Measurements from ENCODE around the gene LACTBL1.
A peak's percentile ranks its signal among the peaks of the same experiment; 100 is the strongest.

The LACTBL1 gene

GRCh38 chr1:22920734-22921451, 51.8 kb downstream of the LACTBL1 start:
- Histone ChIP-seq H3K4me1 (ENCODE audit: control insufficient read depth, insufficient read depth, low read depth, low read length) (peaks cover 26% of the 10 kb centered on the region), H4K8ac (ENCODE audit: low read length) (no peak overlapping the region), H3K14ac (ENCODE audit: low read length in 2 of 2) (no peak overlapping the region), H3K23ac (ENCODE audit: low read length in 2 of 2) (no peak overlapping the region), H3K9ac (ENCODE audit: low read length) (no peak overlapping the region), H3K27me3 (ENCODE audit: control insufficient read depth in 1 of 2, insufficient read depth in 1 of 2, low read length in 2 of 2) (peaks cover 0 to 25% of the 10 kb centered on the region in 2 experiments), H3K4ac (ENCODE audit: low read depth in 1 of 2, low read length in 2 of 2) (no peak overlapping the region), H3K18ac (ENCODE audit: low read depth in 1 of 2, low read length in 2 of 2) (no peak overlapping the region), H3K36me3 (ENCODE audit: control insufficient read depth in 1 of 2, insufficient read depth in 2 of 2, low read depth in 1 of 2, low read length in 2 of 2) (peaks cover 0 to 14% of the 10 kb centered on the region in 2 experiments), H2AFZ (ENCODE audit: low read depth, low read length) (no peak overlapping the region), H2BK5ac (ENCODE audit: low read depth, low read length, poor library complexity, severe bottlenecking) (peak overlapping the region; percentile 85), H2BK12ac (ENCODE audit: low read length in 2 of 2) (no peak overlapping the region), H3K4me3 (ENCODE audit: insufficient read depth in 1 of 2, low read depth in 1 of 2, low read length in 2 of 2) (no peak overlapping the region), H3K9me3 (ENCODE audit: control insufficient read depth, low read length) (peaks cover 16% of the 10 kb centered on the region), H3K79me1 (replicated peaks; ENCODE audit: low read length, poor library complexity, severe bottlenecking) (no peaks in the 10 kb centered on the region), H4K91ac (ENCODE audit: low read length) (no peak overlapping the region), H2BK120ac (ENCODE audit: low read depth, low read length) (no peak overlapping the region), H3K4me2 (ENCODE audit: low read length, poor library complexity, severe bottlenecking) (no peak overlapping the region), H2BK15ac (ENCODE audit: low read depth, poor library complexity, severe bottlenecking) (no peak overlapping the region), H3K27ac (ENCODE audit: low read length, poor library complexity, severe bottlenecking) (peak overlapping the region; percentile 88), H2AK5ac (ENCODE audit: low read length, severe bottlenecking) (peak overlapping the region; percentile 86)
- DNase-seq = no peak
- WGBS = 69% methylated on average over 8 of the region's 8 CpGs

GRCh38 chr1:22920026-22920733, 52.5 kb downstream of the LACTBL1 start:
- no peaks in the 10 kb centered on the region for H3K79me1 ChIP-seq (replicated peaks; ENCODE audit: low read length, poor library complexity, severe bottlenecking)
- H3K18ac ChIP-seq (ENCODE audit: low read depth in 1 of 2, low read length in 2 of 2) = no peak overlapping the region
- H3K4me1 ChIP-seq (ENCODE audit: control insufficient read depth, insufficient read depth, low read depth, low read length) = peaks cover 26% of the 10 kb centered on the region
- peak overlapping the region; percentile 57 for H2AK5ac ChIP-seq (ENCODE audit: low read length, severe bottlenecking)
- no peak overlapping the region for H2AFZ ChIP-seq (ENCODE audit: low read depth, low read length)
- no peak overlapping the region for H2BK12ac ChIP-seq (ENCODE audit: low read length in 2 of 2)
- H2BK5ac ChIP-seq (ENCODE audit: low read depth, low read length, poor library complexity, severe bottlenecking) = peak overlapping the region; percentile 85
- H3K9ac ChIP-seq (ENCODE audit: low read length) = no peak overlapping the region
- 57% methylated on average over 6 of the region's 6 CpGs for WGBS
- no peak overlapping the region for H2BK15ac ChIP-seq (ENCODE audit: low read depth, poor library complexity, severe bottlenecking)
- no peak overlapping the region for H3K4me3 ChIP-seq (ENCODE audit: insufficient read depth in 1 of 2, low read depth in 1 of 2, low read length in 2 of 2)
- H3K4me2 ChIP-seq (ENCODE audit: low read length, poor library complexity, severe bottlenecking) = no peak overlapping the region
- H3K9me3 ChIP-seq (ENCODE audit: control insufficient read depth, low read length) = peaks cover 16% of the 10 kb centered on the region
- peak overlapping the region; percentile 88 for H3K27ac ChIP-seq (ENCODE audit: low read length, poor library complexity, severe bottlenecking)
- H3K23ac ChIP-seq (ENCODE audit: low read length in 2 of 2) = no peak overlapping the region
- H3K14ac ChIP-seq (ENCODE audit: low read length in 2 of 2) = no peak overlapping the region
- H3K27me3 ChIP-seq (ENCODE audit: control insufficient read depth in 1 of 2, insufficient read depth in 1 of 2, low read length in 2 of 2) = peaks cover 0 to 30% of the 10 kb centered on the region in 2 experiments
- no peak overlapping the region for H4K8ac ChIP-seq (ENCODE audit: low read length)
- H4K91ac ChIP-seq (ENCODE audit: low read length) = no peak overlapping the region
- no peak for DNase-seq
- H3K4ac ChIP-seq (ENCODE audit: low read depth in 1 of 2, low read length in 2 of 2) = no peak overlapping the region
- H3K36me3 ChIP-seq (ENCODE audit: control insufficient read depth in 1 of 2, insufficient read depth in 2 of 2, low read depth in 1 of 2, low read length in 2 of 2) = peaks cover 0 to 21% of the 10 kb centered on the region in 2 experiments
- H2BK120ac ChIP-seq (ENCODE audit: low read depth, low read length) = no peak overlapping the region

DNA sequence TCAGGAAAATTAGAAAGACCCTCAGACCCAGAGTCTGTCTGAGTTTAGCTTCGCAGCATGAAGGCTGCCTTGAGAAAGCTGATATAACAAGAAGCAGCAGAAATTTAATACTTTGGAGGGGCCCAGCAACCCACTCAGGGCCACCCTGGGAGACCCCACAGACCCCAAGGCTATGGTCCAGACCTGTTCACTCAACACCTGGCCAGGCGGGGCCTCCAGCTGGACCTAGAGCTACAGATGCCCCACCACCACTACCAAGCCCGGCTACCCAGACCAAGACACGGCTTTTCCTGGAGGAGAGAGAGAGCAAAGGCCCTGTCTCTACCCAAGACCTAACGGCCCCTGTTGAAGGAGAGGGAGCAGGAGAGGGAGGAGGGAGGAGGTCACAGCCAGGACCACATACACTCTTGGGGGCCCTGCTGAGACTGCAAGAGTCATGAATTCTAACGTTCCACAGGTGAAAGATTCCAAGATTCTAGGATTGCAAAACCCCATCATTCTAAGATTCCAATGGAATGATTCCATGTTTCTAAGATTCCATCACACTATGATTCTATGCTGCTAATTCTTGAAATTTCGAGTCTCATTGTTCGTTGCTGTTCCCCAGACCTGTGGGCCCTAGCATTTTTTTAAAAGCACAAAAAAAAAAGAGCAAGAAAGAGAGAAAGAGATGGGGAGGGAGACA, 53.2 kb downstream of the LACTBL1 start:
- DNase-seq = no peak

DNA sequence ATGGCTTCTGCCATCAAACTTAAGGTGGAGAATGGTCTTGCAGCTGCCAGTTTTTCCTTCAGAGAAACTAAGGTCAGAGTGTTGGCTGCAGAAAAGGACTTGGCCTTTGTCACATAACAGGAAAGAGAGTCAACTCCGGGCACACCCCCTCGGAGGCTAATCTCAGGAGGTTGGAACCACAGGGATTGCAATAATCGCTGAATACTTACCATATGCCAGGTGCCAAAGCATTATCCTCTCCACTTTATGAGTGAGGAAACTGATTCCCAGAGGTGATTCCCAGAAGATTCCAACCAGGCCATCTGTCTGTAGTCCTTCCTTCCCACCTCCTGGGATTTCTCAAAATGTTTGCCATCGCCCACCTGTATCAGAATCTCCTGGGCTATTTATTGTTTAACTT, 54.0 kb downstream of the LACTBL1 start:
- peaks cover 0 to 44% of the 10 kb centered on the region in 2 experiments for H3K27me3 ChIP-seq (ENCODE audit: control insufficient read depth in 1 of 2, insufficient read depth in 1 of 2, low read length in 2 of 2)
- no peak overlapping the region for H2AFZ ChIP-seq (ENCODE audit: low read depth, low read length)
- 91% methylated on average over 4 of the region's 4 CpGs for WGBS
- H3K4me3 ChIP-seq (ENCODE audit: insufficient read depth in 1 of 2, low read depth in 1 of 2, low read length in 2 of 2) = no peak overlapping the region
- no peak overlapping the region for H2BK12ac ChIP-seq (ENCODE audit: low read length in 2 of 2)
- H3K79me1 ChIP-seq (replicated peaks; ENCODE audit: low read length, poor library complexity, severe bottlenecking) = no peaks in the 10 kb centered on the region
- peaks cover 0 to 35% of the 10 kb centered on the region in 2 experiments for H3K36me3 ChIP-seq (ENCODE audit: control insufficient read depth in 1 of 2, insufficient read depth in 2 of 2, low read depth in 1 of 2, low read length in 2 of 2)
- H4K91ac ChIP-seq (ENCODE audit: low read length) = no peak overlapping the region
- H3K4ac ChIP-seq (ENCODE audit: low read depth in 1 of 2, low read length in 2 of 2) = no peak overlapping the region
- H2BK120ac ChIP-seq (ENCODE audit: low read depth, low read length) = no peak overlapping the region
- no peak overlapping the region for H3K18ac ChIP-seq (ENCODE audit: low read depth in 1 of 2, low read length in 2 of 2)
- H3K14ac ChIP-seq (ENCODE audit: low read length in 2 of 2) = no peak overlapping the region
- H3K9ac ChIP-seq (ENCODE audit: low read length) = no peak overlapping the region
- peak overlapping the region; percentile 28 for H2AK5ac ChIP-seq (ENCODE audit: low read length, severe bottlenecking)
- peaks cover 26% of the 10 kb centered on the region for H3K4me1 ChIP-seq (ENCODE audit: control insufficient read depth, insufficient read depth, low read depth, low read length)
- no peak overlapping the region for H3K4me2 ChIP-seq (ENCODE audit: low read length, poor library complexity, severe bottlenecking)
- no peak overlapping the region for H3K23ac ChIP-seq (ENCODE audit: low read length in 2 of 2)
- H3K9me3 ChIP-seq (ENCODE audit: control insufficient read depth, low read length) = peaks cover 13% of the 10 kb centered on the region
- no peak for DNase-seq
- H2BK15ac ChIP-seq (ENCODE audit: low read depth, poor library complexity, severe bottlenecking) = no peak overlapping the region
- H2BK5ac ChIP-seq (ENCODE audit: low read depth, low read length, poor library complexity, severe bottlenecking) = no peak overlapping the region
- no peak overlapping the region for H3K27ac ChIP-seq (ENCODE audit: low read length, poor library complexity, severe bottlenecking)
- H4K8ac ChIP-seq (ENCODE audit: low read length) = no peak overlapping the region

More for the DNA sequence above, 53.2 kb downstream of the LACTBL1 start:
- peak overlapping the region; percentile 88 for H3K27ac ChIP-seq (ENCODE audit: low read length, poor library complexity, severe bottlenecking)
- no peak overlapping the region for H4K91ac ChIP-seq (ENCODE audit: low read length)
- peaks cover 0 to 37% of the 10 kb centered on the region in 2 experiments for H3K27me3 ChIP-seq (ENCODE audit: control insufficient read depth in 1 of 2, insufficient read depth in 1 of 2, low read length in 2 of 2)
- H2BK12ac ChIP-seq (ENCODE audit: low read length in 2 of 2) = no peak overlapping the region
- H3K4me3 ChIP-seq (ENCODE audit: insufficient read depth in 1 of 2, low read depth in 1 of 2, low read length in 2 of 2) = no peak overlapping the region
- H3K14ac ChIP-seq (ENCODE audit: low read length in 2 of 2) = no peak overlapping the region
- no peaks in the 10 kb centered on the region for H3K79me1 ChIP-seq (replicated peaks; ENCODE audit: low read length, poor library complexity, severe bottlenecking)
- H3K9ac ChIP-seq (ENCODE audit: low read length) = no peak overlapping the region
- H3K18ac ChIP-seq (ENCODE audit: low read depth in 1 of 2, low read length in 2 of 2) = no peak overlapping the region
- peaks cover 26% of the 10 kb centered on the region for H3K4me1 ChIP-seq (ENCODE audit: control insufficient read depth, insufficient read depth, low read depth, low read length)
- no peak overlapping the region for H3K4ac ChIP-seq (ENCODE audit: low read depth in 1 of 2, low read length in 2 of 2)
- H2BK15ac ChIP-seq (ENCODE audit: low read depth, poor library complexity, severe bottlenecking) = no peak overlapping the region
- peaks cover 0 to 28% of the 10 kb centered on the region in 2 experiments for H3K36me3 ChIP-seq (ENCODE audit: control insufficient read depth in 1 of 2, insufficient read depth in 2 of 2, low read depth in 1 of 2, low read length in 2 of 2)
- H2AFZ ChIP-seq (ENCODE audit: low read depth, low read length) = no peak overlapping the region
- H2AK5ac ChIP-seq (ENCODE audit: low read length, severe bottlenecking) = peak overlapping the region; percentile 28
- no peak overlapping the region for H3K23ac ChIP-seq (ENCODE audit: low read length in 2 of 2)
- no peak overlapping the region for H2BK120ac ChIP-seq (ENCODE audit: low read depth, low read length)
- peaks cover 16% of the 10 kb centered on the region for H3K9me3 ChIP-seq (ENCODE audit: control insufficient read depth, low read length)
- no peak overlapping the region for H4K8ac ChIP-seq (ENCODE audit: low read length)
- no peak overlapping the region for H3K4me2 ChIP-seq (ENCODE audit: low read length, poor library complexity, severe bottlenecking)
- peak overlapping the region; percentile 85 for H2BK5ac ChIP-seq (ENCODE audit: low read depth, low read length, poor library complexity, severe bottlenecking)
- WGBS = 79% methylated on average over 7 of the region's 8 CpGs

Data from mesenchymal stem cell (in vitro differentiated cells and primary cell).